GM18873 (cell line): ENCODE data around the gene LCE1C.

ENCODE experiments used
- ATAC-seq: cut with Tn5 transposase; IDR thresholded peaks from one replicate; pipeline ENCODE4 v1.9.1; 2021; ENCODE audit warnings: mild to moderate bottlenecking, moderate library complexity, moderate number of reproducible peaks; ENCODE audit not compliant: unreplicated experiment, low FRiP score

Gene LCE1C, protein sequence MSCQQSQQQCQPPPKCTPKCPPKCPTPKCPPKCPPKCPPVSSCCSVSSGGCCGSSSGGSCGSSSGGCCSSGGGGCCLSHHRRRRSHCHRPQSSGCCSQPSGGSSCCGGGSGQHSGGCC

GRCh38 chr1:152806576-152806975 lies at the start of gene LCE1C:
TSS of gene LCE1C (minus strand) at chr1:152806651. CDS start at chr1:152805478, 1,173 bp downstream.
- no peak for ATAC-seq

DNA sequence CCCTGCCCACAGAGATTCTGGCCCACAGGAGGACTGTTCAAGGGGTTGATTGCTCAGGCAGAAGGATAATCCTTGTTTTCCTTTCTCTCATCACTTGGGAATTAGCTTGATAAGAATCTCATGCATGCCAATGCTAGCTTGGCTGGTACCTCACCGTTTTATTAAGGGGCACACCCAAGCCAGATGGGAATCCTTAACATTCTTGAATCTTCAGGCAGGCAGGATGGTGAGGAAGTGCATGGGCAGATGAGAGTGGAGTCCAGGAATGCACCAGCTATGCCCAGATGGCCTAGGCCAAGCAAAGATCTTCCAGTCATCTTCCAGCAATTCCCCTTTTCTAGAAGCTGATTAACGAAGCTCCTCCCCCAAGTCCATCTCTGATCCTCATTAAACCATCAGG lies 49.2 kb upstream of the LCE1C start:
- no peak for ATAC-seq

DNA sequence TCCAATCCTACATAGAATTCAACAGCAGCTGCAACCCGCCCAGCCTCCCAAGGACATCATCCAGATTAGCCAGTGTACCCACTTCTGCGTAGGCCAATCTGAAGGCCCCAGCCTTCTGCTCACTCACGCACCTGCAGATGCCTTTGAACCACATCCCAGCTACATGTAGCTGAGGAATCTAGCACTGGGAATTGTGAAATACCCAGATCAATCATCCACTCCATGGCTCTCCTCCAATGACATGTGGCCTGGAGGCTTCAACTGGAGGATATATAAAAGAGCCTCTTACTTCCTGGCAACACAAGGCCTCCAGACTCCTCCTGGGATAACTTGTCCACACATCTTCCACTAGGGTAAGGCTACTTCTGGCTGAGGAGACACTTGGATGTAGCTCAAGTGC lies 36.1 kb upstream of the LCE1C start, which contains the start of gene LCE6A:
Gene LCE6A, plus strand, starts transcription at position 301 of the 400 bp plus-strand sequence. CDS start 665 bp downstream, outside the sequence.
- no peak for ATAC-seq

DNA sequence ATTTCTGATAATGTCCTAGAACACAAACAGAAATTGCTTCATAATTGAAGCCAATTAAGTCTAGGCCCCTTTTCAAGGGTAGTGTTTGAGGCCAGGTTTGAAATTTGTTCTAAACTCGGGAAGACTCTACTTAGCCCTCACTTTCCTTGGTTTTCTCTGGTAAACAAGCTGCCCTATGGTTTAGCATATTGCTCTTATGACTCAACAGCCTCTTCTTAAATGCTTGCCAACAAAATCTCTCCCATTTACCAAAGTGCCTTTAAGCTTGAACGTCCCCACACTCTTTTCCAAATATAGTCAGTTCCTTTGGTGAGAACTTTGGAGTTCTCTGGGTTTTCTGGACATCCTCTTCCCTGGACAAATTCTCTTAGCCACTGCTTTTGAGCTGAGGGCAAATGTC lies 30.4 kb upstream of the LCE1C start:
- ATAC-seq: no peak

DNA sequence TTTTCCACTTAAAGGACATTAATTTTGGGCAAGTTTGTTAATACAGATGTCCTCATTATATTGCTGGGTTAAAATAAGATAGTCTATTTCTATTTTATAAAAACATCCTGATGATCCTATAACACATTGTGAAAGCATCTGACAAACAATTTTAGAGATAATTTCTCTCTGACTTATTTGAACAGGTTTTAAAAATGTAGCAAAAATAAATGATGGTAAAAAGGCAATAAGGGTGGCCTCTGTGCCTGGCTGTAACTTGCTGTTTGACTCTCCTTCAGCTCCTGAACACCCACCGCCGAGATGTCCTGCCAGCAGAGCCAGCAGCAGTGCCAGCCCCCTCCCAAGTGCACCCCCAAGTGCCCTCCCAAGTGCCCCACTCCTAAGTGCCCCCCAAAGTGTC lies 20.7 kb upstream of the LCE1C start, which contains the start of gene LCE1A:
Gene LCE1A, plus strand, starts transcription at position 301 of the 400 bp plus-strand sequence. Its CDS starts 0 bp downstream, at position 301.
- ATAC-seq: no peak

- ATAC-seq: no peak
Observed at GRCh38 chr1:152824964-152825363, 18.5 kb upstream of the LCE1C start.

- ATAC-seq: no peak
Observed at GRCh38 chr1:152823294-152823693, 16.8 kb upstream of the LCE1C start.

DNA sequence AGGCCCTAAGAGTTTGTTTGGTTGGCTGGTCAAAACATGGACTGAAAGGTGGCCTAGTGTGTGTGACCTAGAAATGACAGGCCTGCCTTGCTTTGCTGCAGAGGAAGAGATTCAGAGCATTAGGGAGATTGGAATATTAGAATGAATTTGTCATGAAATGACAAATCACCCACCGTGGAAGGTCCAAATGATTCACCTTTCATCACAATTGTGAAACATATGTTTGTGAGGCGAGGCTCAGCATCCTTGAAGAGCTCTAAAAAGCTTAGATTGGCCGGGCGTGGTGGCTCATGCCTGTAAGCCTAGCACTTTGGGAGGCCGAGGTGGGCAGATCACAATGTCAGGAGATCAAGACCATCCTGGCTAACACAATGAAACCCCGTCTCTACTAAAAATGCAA lies 10.9 kb upstream of the LCE1C start:
- ATAC-seq: no peak

DNA sequence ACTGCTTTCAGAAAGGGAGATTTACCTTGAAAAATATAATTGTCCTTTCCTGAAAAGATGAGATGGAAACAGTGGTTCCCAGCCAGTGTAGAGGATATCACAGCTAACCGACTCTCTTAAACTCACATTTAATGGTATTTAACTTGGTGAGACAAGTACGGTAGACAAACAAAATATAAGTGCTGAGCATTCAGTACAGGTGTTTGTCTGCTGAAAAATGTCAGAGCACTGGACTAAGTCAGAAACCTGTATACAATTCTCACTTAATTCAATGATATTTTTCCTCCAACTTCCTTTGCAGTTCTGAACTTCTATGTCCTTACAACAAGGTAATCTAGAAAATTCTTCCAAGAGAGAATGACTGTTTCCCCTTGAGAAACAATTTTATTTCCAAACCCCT lies 5.2 kb upstream of the LCE1C start, which contains the start of gene LCE1B:
Gene LCE1B, plus strand, starts transcription at position 301 of the 400 bp plus-strand sequence. CDS start 476 bp downstream, outside the sequence.
- no peak for ATAC-seq

GRCh38 chr1:152811050-152811449 lies 4.6 kb upstream of the LCE1C start:
- ATAC-seq: no peak

DNA sequence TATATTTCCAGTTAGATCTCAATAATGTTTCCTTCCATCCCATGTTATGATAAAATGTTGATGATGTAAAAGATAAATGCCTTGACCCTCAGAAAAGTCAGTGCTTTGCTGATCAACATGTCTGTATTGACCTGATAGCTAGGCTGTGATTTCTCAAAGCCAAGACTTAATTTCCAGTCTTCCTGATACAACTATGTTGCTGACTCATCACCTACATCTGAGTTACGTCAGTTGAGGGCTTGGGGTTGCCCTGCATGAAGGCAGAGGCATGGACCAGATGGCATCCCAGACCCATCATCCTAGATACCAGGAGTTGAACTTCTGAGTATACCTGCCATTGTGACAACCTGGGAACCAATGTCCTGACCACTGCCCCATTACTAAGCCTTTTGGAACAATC lies 5.1 kb downstream of the LCE1C start:
- no peak for ATAC-seq

DNA sequence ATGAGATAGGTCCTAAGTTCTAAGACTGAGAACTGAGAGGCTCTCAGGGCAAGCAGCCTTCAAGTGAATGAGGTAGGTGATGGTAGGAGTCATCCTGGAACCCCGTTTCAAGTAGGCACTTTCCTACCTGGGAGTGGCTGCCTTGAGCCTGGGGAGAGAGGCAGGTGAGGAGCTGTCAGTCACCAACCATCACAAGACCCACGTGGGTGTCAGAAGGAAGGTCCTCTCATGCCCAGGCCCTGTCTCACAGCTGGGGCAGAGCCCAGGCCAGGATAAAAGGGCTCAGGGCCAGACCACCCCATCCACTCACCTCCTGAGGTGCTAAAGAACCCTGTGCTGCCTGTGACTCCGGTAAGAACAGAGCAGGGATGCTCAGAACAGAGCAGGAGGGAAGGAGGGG lies 10.0 kb downstream of the LCE1C start, which contains the start of gene LCE1D:
Gene LCE1D, plus strand, starts transcription at position 301 of the 400 bp plus-strand sequence. CDS start 1,074 bp downstream, outside the sequence.
- ATAC-seq: no peak

- ATAC-seq: no peak
Observed at GRCh38 chr1:152795686-152796085, 10.8 kb downstream of the LCE1C start.

DNA sequence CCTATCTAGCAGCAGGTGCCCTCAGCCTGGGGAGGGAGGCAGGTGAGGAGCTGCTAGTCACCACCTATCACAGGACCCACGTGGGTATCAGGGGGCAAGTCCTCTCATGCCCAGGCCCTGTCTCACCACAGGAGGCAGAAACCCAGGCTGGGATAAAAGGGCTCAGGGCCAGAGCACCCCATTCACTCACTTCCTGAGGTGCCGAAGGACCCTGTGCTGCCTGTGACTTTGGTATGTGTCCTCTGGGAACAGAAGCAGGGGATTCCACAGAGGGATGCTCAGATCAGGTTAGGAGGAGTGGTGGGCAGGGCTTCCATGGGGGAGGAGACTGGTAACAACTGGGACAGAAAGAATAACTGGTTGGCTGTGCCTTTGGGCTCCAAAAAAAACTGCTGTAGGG lies 20.4 kb downstream of the LCE1C start, which contains the start of gene LCE1E:
Gene LCE1E, plus strand, starts transcription at position 181 of the 400 bp plus-strand sequence. CDS start 1,043 bp downstream, outside the sequence.
- no peak for ATAC-seq

- ATAC-seq: no peak
Observed at GRCh38 chr1:152783095-152783494, 23.4 kb downstream of the LCE1C start.

- ATAC-seq: no peak
Observed at GRCh38 chr1:152777510-152778137, 28.8 kb downstream of the LCE1C start.

DNA sequence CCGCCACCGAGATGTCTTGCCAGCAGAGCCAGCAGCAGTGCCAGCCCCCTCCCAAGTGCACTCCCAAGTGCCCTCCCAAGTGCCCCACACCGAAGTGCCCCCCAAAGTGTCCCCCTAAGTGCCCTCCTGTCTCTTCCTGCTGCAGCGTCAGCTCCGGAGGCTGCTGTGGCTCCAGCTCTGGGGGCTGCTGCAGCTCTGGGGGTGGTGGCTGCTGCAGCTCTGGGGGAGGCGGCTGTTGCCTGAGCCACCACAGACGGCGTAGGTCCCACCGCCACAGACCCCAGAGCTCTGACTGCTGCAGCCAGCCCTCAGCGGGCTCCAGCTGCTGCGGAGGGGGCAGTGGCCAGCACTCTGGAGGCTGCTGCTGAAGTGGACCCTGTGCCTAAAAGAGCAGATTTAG lies 30.1 kb downstream of the LCE1C start:
- no peak for ATAC-seq

DNA sequence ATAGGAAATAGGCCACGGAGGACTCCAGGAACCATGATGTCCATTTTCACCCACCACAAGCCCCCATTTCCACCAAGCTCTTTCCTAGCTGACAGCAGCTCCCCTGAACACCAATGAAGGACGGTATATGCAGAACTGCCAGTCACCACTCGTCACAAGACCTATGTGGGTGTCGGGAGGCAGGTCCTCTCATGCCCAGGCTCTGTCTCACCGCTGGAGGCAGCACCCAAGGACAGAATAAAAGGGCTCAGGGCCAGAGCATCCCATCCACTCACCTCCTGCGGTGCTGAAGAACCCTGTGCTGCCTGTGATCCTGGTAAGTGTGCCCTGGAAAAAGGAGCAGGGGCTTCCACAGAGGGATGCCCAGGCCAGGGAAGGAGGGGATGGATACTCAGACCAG lies 31.6 kb downstream of the LCE1C start, which contains the start of gene LCE1F:
Gene LCE1F, plus strand, starts transcription at position 266 of the 400 bp plus-strand sequence. CDS start 1,232 bp downstream, outside the sequence.
- ATAC-seq: no peak

DNA sequence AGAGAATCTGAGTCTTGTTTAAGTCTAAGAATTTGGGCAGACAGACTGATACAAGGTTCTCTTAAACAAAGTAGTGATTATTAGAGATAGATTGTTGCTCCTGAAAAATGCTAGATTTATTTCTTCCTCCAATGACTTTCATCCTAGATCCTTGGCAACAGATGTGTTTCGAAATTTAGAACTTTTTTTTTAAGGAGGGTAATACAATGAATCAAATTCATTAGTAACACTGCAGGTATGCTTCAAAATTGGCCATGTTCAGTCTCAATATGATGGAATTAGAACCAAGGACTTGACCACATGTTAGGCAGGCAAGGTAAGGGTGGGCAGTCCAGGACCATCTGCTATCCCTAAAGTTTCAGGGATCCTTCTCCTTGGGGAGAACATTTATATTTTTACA lies 36.0 kb downstream of the LCE1C start:
- ATAC-seq: no peak

DNA sequence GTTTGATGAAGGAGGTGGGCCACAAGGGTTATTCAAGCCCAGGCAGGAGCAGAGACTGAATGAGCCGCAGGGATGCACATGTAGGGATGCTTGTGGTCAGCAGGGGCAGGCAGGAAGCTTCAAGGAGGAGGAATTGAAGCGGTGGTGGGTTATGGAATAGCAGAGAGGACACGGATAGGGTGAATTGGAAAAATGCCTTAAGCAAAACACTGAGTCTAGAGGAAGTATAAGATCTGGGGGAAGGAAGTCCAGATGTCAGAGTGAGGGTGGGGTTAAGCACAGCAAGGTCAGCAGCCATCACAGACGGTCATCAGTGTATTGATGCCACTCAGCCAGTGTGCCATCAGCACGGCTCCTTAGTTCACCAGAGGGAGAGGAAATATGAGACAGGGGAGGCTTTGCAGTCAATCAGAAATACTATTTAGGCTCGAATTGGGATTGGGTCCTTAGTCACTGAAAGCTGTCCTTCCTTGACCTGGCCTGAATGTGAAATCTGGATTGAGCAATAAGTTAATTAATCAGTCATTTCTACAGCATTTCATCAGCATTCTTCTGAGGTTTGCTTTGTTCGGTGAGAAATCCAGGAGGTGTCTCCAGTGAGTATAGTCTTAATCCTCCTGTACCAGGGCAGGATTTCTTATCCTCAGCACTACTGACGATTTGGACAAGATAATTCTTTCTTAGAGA lies 37.5 kb downstream of the LCE1C start:
- no peak for ATAC-seq

- ATAC-seq: no peak
Observed at GRCh38 chr1:152761609-152762213, 44.7 kb downstream of the LCE1C start.
